Upper lobe of right lung (tissue), 1 donor: ENCODE data around the gene SLU7. TPM values are rescaled to one million over a fixed set of nuclear protein-coding genes. Genes with fewer than 3 reads are reported as not detected.

Experiments used
- ATAC-seq: fragments of 200-7000 bp; cut with Tn5 transposase; one replicate; pipeline ENCODE4 v1.9.1; 2020; ENCODE audit warnings: mild to moderate bottlenecking, moderate library complexity
- DNase-seq: peaks from one replicate; pipeline ENCODE4 v3.0.0-alpha.2; 2020
- H3K27ac ChIP-seq: fragments of 200-600 bp; one replicate; pipeline ENCODE4 v1.8.0; 2022
- H3K27me3 ChIP-seq: fragments of 200-600 bp; one replicate; pipeline ENCODE4 v1.8.0; 2022; ENCODE audit warnings: mild to moderate bottlenecking
- H3K36me3 ChIP-seq: fragments of 200-600 bp; one replicate; pipeline ENCODE4 v1.8.0; 2022
- H3K4me1 ChIP-seq: fragments of 200-600 bp; one replicate; pipeline ENCODE4 v1.8.0; 2022
- H3K4me3 ChIP-seq: fragments of 200-600 bp; one replicate; pipeline ENCODE4 v1.8.0; 2022; ENCODE audit warnings: mild to moderate bottlenecking
- H3K9me3 ChIP-seq: fragments of 200-600 bp; one replicate; pipeline ENCODE4 v1.8.0; 2022
- intact Hi-C: fragments of 100-400 bp; cut with DNase I; formaldehyde crosslinking; loops from one replicate; pipeline ENCODE4 v1.11.0; 2022
- total RNA-seq: library from RNA; stranded (reverse); fragmentation: NEBNext Ultra II Directional; extraction: Animal tissue kit (Norgen Biotek cat#: 25700); gene quantifications from one replicate; pipeline ENCODE4 v1.2.1, GENCODE V29; 2021
- TF ChIP-seq, protein P1 (sequence below): fragments of 200-600 bp; IDR thresholded peaks from one replicate; pipeline ENCODE4 v1.8.0; 2022; ENCODE audit warnings: antibody characterized with exemption
- donor health status: DM: no; HTN: yes; CAD: no; lungs with severe emphysema.

SLU7 gene
- total RNA-seq, 1 donor from 2014 or later: 49.2 TPM

DNA sequence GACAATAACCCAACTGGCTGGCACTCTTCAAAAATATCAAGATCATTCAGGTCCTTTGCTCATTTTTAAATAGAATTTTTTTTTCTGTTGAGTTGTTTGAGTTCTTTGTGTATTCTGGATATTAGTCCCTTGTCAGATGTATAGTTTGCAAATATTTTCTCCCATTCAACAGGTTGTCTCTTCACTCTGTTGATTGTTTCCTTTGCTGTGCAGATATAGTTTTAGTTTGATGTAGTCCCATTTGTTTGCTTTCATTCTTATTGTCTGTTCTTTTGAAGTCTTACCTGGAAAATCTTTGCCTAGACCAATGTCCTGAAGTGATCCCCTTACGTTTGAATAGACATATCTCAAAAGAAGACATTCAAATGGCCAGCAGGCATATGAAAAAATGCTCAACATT lies 25.5 kb upstream of the SLU7 start:
- ATAC-seq: no peak
- no peak overlapping the region for H3K4me3 ChIP-seq
- no peaks in the 10 kb centered on the region for H3K36me3 ChIP-seq
- DNase-seq: no peak
- peaks cover 3% of the 10 kb centered on the region for H3K4me1 ChIP-seq
- TF ChIP-seq, protein P1, sequence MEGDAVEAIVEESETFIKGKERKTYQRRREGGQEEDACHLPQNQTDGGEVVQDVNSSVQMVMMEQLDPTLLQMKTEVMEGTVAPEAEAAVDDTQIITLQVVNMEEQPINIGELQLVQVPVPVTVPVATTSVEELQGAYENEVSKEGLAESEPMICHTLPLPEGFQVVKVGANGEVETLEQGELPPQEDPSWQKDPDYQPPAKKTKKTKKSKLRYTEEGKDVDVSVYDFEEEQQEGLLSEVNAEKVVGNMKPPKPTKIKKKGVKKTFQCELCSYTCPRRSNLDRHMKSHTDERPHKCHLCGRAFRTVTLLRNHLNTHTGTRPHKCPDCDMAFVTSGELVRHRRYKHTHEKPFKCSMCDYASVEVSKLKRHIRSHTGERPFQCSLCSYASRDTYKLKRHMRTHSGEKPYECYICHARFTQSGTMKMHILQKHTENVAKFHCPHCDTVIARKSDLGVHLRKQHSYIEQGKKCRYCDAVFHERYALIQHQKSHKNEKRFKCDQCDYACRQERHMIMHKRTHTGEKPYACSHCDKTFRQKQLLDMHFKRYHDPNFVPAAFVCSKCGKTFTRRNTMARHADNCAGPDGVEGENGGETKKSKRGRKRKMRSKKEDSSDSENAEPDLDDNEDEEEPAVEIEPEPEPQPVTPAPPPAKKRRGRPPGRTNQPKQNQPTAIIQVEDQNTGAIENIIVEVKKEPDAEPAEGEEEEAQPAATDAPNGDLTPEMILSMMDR: no peak
- intact Hi-C loops: no loop called here
- no peaks in the 10 kb centered on the region for H3K27me3 ChIP-seq
- no peaks in the 10 kb centered on the region for H3K9me3 ChIP-seq
- H3K27ac ChIP-seq: no peak overlapping the region

DNA sequence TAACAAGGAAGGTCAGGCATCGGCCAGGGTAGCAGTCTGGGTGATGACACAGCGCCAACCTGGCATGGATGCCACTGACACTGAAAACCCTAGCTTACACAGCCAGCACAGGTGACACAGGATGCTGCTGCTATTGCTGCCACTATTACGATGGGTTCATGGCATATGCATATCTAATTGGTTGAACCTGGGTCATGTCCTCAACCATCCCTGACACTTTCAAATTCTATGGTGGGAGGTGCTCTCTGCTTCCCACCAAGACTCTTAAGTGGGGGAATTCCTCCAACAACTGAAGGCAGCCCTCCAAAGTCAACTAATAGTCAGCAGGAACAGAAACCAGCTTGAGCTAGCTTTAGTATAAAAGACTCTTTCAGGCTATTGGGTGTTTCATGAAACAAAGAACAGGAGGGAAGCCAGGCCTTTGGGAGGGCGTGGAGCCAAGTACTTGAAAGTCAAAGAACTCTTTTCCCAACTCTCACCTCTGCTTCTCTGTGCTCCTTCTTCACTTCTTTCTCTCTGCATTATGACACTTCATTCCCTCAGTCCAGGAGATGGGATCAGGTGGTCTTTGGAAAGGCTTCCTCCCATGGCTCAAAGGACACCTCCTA lies 24.0 kb upstream of the SLU7 start:
- intact Hi-C loops: no loop called here
- no peak for DNase-seq
- Histone ChIP-seq H3K36me3 (no peaks in the 10 kb centered on the region), H3K4me3 (no peak overlapping the region), H3K27me3 (no peaks in the 10 kb centered on the region), H3K4me1 (peaks cover 13% of the 10 kb centered on the region), H3K27ac (no peak overlapping the region), H3K9me3 (no peaks in the 10 kb centered on the region)
- TF ChIP-seq, protein P1: no peak
- no peak for ATAC-seq

DNA sequence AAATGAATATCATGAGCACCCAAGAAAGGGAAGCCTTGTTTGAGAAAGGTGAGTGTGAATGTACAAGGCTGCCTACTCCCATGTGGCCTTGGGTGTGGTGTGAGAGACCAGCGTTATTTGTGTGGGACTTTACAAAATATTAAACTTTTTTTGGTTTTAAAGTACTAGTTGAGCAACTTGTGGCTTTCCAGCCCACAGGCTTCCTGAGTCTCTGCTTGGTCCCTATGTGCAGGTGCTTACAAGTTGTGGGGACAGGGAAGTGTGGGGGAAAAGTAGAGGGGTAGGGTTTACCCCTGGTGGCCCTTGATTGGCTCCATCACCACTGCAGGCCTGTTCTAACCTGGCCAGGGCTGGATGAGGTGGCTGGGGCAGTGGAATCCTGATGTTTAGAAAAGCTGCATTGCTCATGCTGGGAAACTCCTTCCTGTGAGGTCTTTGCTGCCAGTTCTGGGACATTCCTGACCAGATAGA lies 22.5 kb upstream of the SLU7 start:
- Histone ChIP-seq H3K27me3 (peaks cover 6% of the 10 kb centered on the region), H3K27ac (no peak overlapping the region), H3K9me3 (no peaks in the 10 kb centered on the region), H3K4me1 (peaks cover 13% of the 10 kb centered on the region), H3K36me3 (no peaks in the 10 kb centered on the region), H3K4me3 (no peak overlapping the region)
- DNase-seq (no peak), ATAC-seq (no peak)
- intact Hi-C loops: no loop called here
- TF ChIP-seq, protein P1: no peak

DNA sequence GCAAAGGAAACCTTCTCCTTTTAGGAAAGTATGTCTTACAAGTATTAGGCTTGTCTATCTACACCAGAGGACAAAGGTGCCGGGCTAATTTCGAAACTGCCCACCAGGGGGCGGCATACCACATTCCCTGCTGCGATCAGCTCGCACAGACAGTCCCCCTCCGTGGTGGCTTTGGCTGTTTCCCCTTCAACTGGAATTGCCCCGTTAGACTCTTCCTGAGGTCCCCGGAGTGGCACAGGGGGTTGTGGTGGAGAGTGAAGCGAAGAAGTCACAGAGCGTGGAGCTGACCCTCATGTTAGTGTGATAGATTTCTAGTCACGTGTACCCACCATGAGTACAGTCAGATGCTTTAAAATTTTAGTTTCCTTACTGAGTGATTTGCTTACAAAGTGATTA lies 20.3 kb upstream of the SLU7 start:
- ATAC-seq (peak; percentile 97), DNase-seq (peak; percentile 92)
- H3K4me1 ChIP-seq: peaks cover 13% of the 10 kb centered on the region
- H3K27ac ChIP-seq: peak overlapping the region; percentile 60
- TF ChIP-seq, protein P1: peak; percentile 97
- H3K9me3 ChIP-seq: no peaks in the 10 kb centered on the region
- H3K4me3 ChIP-seq: peak overlapping the region; percentile 55
- no peaks in the 10 kb centered on the region for H3K36me3 ChIP-seq
- intact Hi-C loops: no loop called here
- peaks cover 6% of the 10 kb centered on the region for H3K27me3 ChIP-seq

DNA sequence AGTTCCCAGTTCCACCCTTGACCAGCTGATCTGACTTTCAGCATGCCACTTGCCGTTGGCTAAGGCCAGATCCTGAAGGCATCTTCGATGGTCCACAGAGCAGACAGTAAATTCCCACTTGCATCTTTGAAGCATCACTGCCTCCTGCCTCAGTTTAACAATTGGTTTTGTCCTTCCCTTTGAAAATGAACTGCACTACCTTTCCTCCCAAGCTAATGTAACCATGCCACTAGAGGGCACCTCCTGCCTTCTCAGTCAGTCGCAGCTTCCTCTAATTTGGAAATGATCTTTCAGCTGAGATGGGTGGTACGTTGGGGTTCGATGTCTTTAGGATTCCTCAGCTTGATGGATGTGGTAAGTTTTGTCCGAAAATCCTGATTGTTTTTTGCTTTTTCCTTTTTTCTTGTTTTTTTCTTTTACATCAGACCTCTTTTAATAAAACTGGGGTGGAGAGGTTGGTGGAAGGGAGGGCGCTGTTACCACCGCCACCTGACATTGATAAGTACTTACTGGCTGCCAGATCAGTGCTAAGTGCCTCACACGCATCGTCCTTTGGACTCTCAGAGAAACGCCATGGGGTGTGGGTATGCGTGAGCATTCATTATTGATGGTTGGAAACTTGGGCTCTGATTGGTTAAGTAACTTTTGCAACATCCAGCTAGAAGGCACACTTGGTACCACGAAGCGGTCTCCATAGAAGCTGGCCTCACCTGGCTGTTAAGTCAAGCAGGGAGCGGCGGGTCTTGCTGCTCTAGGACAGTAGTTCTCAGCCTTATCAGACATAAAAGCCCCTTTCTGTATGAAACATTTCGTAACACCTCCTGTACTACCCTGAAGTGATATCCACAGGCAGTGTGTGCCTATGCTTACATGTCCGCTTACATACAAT lies 19.7 kb upstream of the SLU7 start:
- DNase-seq (no peak), ATAC-seq (peak; percentile 80)
- intact Hi-C loops: no loop called here
- peaks cover 13% of the 10 kb centered on the region for H3K4me1 ChIP-seq
- peak overlapping the region; percentile 55 for H3K4me3 ChIP-seq
- H3K9me3 ChIP-seq: no peaks in the 10 kb centered on the region
- H3K27ac ChIP-seq: peak overlapping the region; percentile 60
- TF ChIP-seq, protein P1: peak; percentile 76
- H3K27me3 ChIP-seq: peaks cover 6% of the 10 kb centered on the region
- H3K36me3 ChIP-seq: no peaks in the 10 kb centered on the region
